HepG2 (cell line): ENCODE results near the gene PRDX3. TPM values are rescaled to one million over a fixed set of nuclear protein-coding genes. Genes with fewer than 3 reads are reported as not detected.

Source experiments
- ASH2L ChIP-seq: fragments of 300-600, 200-600 bp; sonication (generic); IDR thresholded peaks from 2 replicates; pipeline ENCODE4 v1.7.0; 2017; ENCODE audit warnings: low read depth, mild to moderate bottlenecking, moderate library complexity, mixed read lengths, low read length; ENCODE audit not compliant: insufficient read length
- CAMTA2 ChIP-seq: sonication (generic); formaldehyde crosslinking; IDR thresholded peaks from 2 replicates; pipeline ENCODE4 v1.4.0; 2020; ENCODE audit warnings: mild to moderate bottlenecking, missing genetic modification reagents, borderline replicate concordance
- CEBPG ChIP-seq: IDR thresholded peaks from 2 replicates; pipeline ENCODE4 v1.6.1; 2016
- CREM ChIP-seq, 2 experiments: sonication (generic) in 1 of 2; formaldehyde crosslinking in 1 of 2; IDR thresholded peaks; 2 replicates each; pipeline versions ENCODE4 v1.4.0 to v1.6.1; 2016 to 2020; ENCODE audit warnings: antibody characterized with exemption in 1 of 2, mild to moderate bottlenecking in 1 of 2, missing genetic modification reagents in 1 of 2
- ELF3 ChIP-seq: IDR thresholded peaks from 2 replicates; pipeline ENCODE4 v1.6.1; 2016; ENCODE audit warnings: missing genetic modification reagents, missing compliant biosample characterization
- FOXJ3 ChIP-seq: sonication (generic); formaldehyde crosslinking; IDR thresholded peaks from 2 replicates; pipeline ENCODE4 v1.4.0; 2020; ENCODE audit warnings: missing genetic modification reagents, mild to moderate bottlenecking, borderline replicate concordance
- HNF1B ChIP-seq: sonication (generic); formaldehyde crosslinking; IDR thresholded peaks from 2 replicates; pipeline ENCODE4 v1.5.1; 2020; ENCODE audit warnings: mild to moderate bottlenecking, moderate library complexity, missing genetic modification reagents
- NFIB ChIP-seq: sonication (generic); formaldehyde crosslinking; IDR thresholded peaks from 2 replicates; pipeline ENCODE4 v1.9.0; 2021; ENCODE audit warnings: missing genetic modification reagents, mild to moderate bottlenecking, borderline replicate concordance
- PITX1 ChIP-seq: sonication (generic); formaldehyde crosslinking; IDR thresholded peaks from 2 replicates; pipeline ENCODE4 v1.5.1; 2020; ENCODE audit warnings: mild to moderate bottlenecking, missing genetic modification reagents
- POLR2AphosphoS2 ChIP-seq: IDR thresholded peaks from 2 replicates; pipeline ENCODE4 v1.6.1; 2011; ENCODE audit warnings: low read depth, low read length, improper control_type of control experiment
- SIX4 ChIP-seq: sonication (generic); formaldehyde crosslinking; IDR thresholded peaks from 2 replicates; pipeline ENCODE4 v1.4.0; 2020; ENCODE audit warnings: missing genetic modification reagents
- STAT5B ChIP-seq: sonication (generic); formaldehyde crosslinking; IDR thresholded peaks from 2 replicates; pipeline ENCODE4 v1.4.0; 2020; ENCODE audit warnings: missing genetic modification reagents
- TBL1XR1 ChIP-seq: fragments of 150-350 bp; IDR thresholded peaks from 2 replicates; pipeline ENCODE4 v1.6.1; 2014; ENCODE audit warnings: borderline replicate concordance, low read length; ENCODE audit not compliant: partially characterized antibody
- TFAP4 ChIP-seq: sonication (generic); IDR thresholded peaks from 2 replicates; pipeline ENCODE4 v1.6.1; 2016; ENCODE audit warnings: low read depth, borderline replicate concordance
- THRA ChIP-seq: sonication (generic); formaldehyde crosslinking; IDR thresholded peaks from 2 replicates; pipeline ENCODE4 v1.4.0; 2020; ENCODE audit warnings: missing genetic modification reagents, borderline replicate concordance
- U2AF1 ChIP-seq: fragments of 200-400 bp; formaldehyde crosslinking; optimal IDR thresholded peaks from 2 replicates; pipeline ENCODE3; 2017; ENCODE audit warnings: mild to moderate bottlenecking, low read depth, low read length
- ZFYVE20 ChIP-seq: sonication (generic); formaldehyde crosslinking; IDR thresholded peaks from 2 replicates; pipeline ENCODE4 v1.8.0; 2023; ENCODE audit warnings: low read depth, mild to moderate bottlenecking, moderate library complexity, missing genetic modification reagents, borderline replicate concordance
- ZNF121 ChIP-seq: sonication (generic); formaldehyde crosslinking; IDR thresholded peaks from 2 replicates; pipeline ENCODE4 v1.5.0; 2020; ENCODE audit warnings: mild to moderate bottlenecking, missing genetic modification reagents
- ZNF205 ChIP-seq: IDR thresholded peaks from 2 replicates; pipeline ENCODE4 v1.6.1; 2018; ENCODE audit warnings: missing biosample characterization, missing genetic modification reagents
- ZNF3 ChIP-seq: IDR thresholded peaks from 2 replicates; pipeline ENCODE4 v1.7.0; 2017; ENCODE audit warnings: inconsistent platforms
- ZNF333 ChIP-seq: sonication (generic); formaldehyde crosslinking; IDR thresholded peaks from 2 replicates; pipeline ENCODE4 v1.4.0; 2020; ENCODE audit warnings: mild to moderate bottlenecking, missing genetic modification reagents, borderline replicate concordance
- ZNF34 ChIP-seq: sonication (generic); formaldehyde crosslinking; IDR thresholded peaks from 2 replicates; pipeline ENCODE4 v1.4.0; 2020; ENCODE audit warnings: mild to moderate bottlenecking, missing genetic modification reagents, borderline replicate concordance
- ZNF343 ChIP-seq: sonication (generic); formaldehyde crosslinking; IDR thresholded peaks from 2 replicates; pipeline ENCODE4 v1.4.0; 2020; ENCODE audit warnings: mild to moderate bottlenecking, missing genetic modification reagents
- ZNF496 ChIP-seq: sonication (generic); formaldehyde crosslinking; IDR thresholded peaks from 2 replicates; pipeline ENCODE4 v1.8.1; 2023; ENCODE audit warnings: mild to moderate bottlenecking, moderate library complexity, missing genetic modification reagents; ENCODE audit not compliant: insufficient replicate concordance
- ZNF780A ChIP-seq: sonication (generic); formaldehyde crosslinking; IDR thresholded peaks from 2 replicates; pipeline ENCODE4 v1.8.0; 2022; ENCODE audit warnings: mild to moderate bottlenecking, missing genetic modification reagents, moderate library complexity
- ZSCAN31 ChIP-seq: sonication (generic); formaldehyde crosslinking; IDR thresholded peaks from 2 replicates; pipeline ENCODE4 v1.5.0; 2020; ENCODE audit warnings: low read depth, mild to moderate bottlenecking, missing genetic modification reagents
- polyA plus RNA-seq, 8 experiments: library from polyadenylated mRNA; depleted of rRNA in 3 of 8; stranded (reverse) in 7 of 8; unstranded in 1 of 8; fragments of >200 nt; fragmentation: Illumina TruSeq in 4 of 8; extraction: Trizol in 4 of 8; gene quantifications; 2 replicates each; pipeline versions ENCODE4 v1.2.1 to v1.2.3, GENCODE V29; 2011 to 2016; ENCODE audit warnings: low read depth in 4 of 8, missing spikeins in 1 of 8, mixed read lengths in 1 of 8; ENCODE audit not compliant: insufficient read depth in 1 of 8
- total RNA-seq, 5 experiments: library from RNA; depleted of rRNA; stranded (reverse); fragments of >200 nt; fragmentation: Illumina TruSeq; extraction: Trizol; gene quantifications; 2 replicates each; pipeline ENCODE4 v1.2.3, GENCODE V29; 2016; ENCODE audit warnings: low read depth in 1 of 5
- TF ChIP-seq, protein P1 (sequence below): sonication (generic); formaldehyde crosslinking; IDR thresholded peaks from 2 replicates; pipeline ENCODE4 v1.4.0; 2020; ENCODE audit warnings: missing genetic modification reagents

PRDX3 gene
- total and polyA plus RNA-seq, 2 of the 13 experiments (the other 11 are each of a cell fraction or from before 2014, with no cell fraction given): 407 to 565 TPM

DNA sequence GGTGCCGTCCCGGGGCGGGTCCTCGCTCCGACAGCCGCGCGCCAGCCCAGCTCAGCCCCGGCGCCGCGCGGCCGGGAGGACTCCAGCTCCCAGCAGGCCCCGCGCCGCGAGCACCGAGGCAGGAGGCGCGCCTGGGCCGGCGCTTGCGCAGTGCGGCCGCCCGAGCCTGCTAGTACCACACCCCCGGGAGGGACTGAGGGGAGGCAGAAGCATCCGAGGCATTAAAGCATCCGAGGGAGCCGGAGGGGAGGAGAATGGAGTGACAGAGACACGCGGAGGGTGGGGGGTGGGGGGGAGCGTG lies 28.7 kb upstream of the PRDX3 start, which contains the start of gene GRK5 (continued):
- TF ChIP-seq ZNF333 (no peak), ZFYVE20 (CRISPR knock-in tag) (no peak), ZSCAN31 (CRISPR knock-in tag) (0 out of 2 replicates have a peak, but pooled peaks have one; percentile 7), U2AF1 (no peak), ZNF496 (no peak), ZNF205 (CRISPR knock-in tag) (no peak), TFAP4 (no peak), NFIB (CRISPR knock-in tag) (no peak), POLR2AphosphoS2 (no peak), ASH2L (no peak), SIX4 (CRISPR knock-in tag) (no peak), ZNF343 (CRISPR knock-in tag) (no peak), STAT5B (CRISPR knock-in tag) (no peak), ZNF780A (CRISPR knock-in tag) (no peak), PITX1 (CRISPR knock-in tag) (no peak), ZNF3 (CRISPR knock-in tag) (no peak), FOXJ3 (CRISPR knock-in tag) (no peak), CREM (IDR thresholded peaks at IDR 0.05) (no peak), CREM (CRISPR knock-in tag; IDR thresholded peaks at IDR 0.05) (no peak), ZNF34 (CRISPR knock-in tag) (no peak), HNF1B (CRISPR knock-in tag) (no peak), ELF3 (CRISPR knock-in tag) (peak; percentile 10; the same call in 1 of the 2 replicates), ZNF121 (no peak), CEBPG (CRISPR knock-in tag) (no peak), THRA (CRISPR knock-in tag) (no peak), TBL1XR1 (no peak), CAMTA2 (CRISPR knock-in tag) (no peak)
- TF ChIP-seq, protein P1, sequence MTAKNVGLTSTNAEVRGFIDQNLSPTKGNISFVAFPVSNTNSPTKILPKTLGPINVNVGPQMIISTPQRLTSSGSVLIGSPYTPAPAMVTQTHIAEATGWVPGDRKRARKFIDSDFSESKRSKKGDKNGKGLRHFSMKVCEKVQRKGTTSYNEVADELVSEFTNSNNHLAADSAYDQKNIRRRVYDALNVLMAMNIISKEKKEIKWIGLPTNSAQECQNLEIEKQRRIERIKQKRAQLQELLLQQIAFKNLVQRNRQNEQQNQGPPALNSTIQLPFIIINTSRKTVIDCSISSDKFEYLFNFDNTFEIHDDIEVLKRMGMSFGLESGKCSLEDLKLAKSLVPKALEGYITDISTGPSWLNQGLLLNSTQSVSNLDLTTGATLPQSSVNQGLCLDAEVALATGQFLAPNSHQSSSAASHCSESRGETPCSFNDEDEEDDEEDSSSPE (CRISPR knock-in tag): peak; percentile 51; the same call in 1 of the 2 replicates
